OCI-LY3 (cell line): ENCODE data around the gene DEPP1.

Experiments used
- H2AFZ ChIP-seq: fragments of 200-600, 300-600 bp; shearing (Covaris generic); 2 replicates; pipeline ENCODE4 v1.6.0; 2014; ENCODE audit warnings: antibody characterized with exemption, low read depth, low read length
- H3K27ac ChIP-seq: fragments of 200-600, 300-600 bp; sonication (generic); 2 replicates; pipeline ENCODE4 v1.5.1; 2014; ENCODE audit warnings: mild to moderate bottlenecking, low read length, moderate library complexity, mixed read lengths
- H3K27me3 ChIP-seq: fragments of 200-600, 300-600 bp; sonication (generic); 2 replicates; pipeline ENCODE4 v1.6.1; 2014; ENCODE audit warnings: low read depth, low read length, mixed read lengths
- H3K36me3 ChIP-seq: fragments of 200-600, 300-600 bp; sonication (generic); replicated peaks from 2 replicates; pipeline ENCODE3; 2014; ENCODE audit warnings: low read depth, low read length, mixed read lengths
- H3K4me1 ChIP-seq: fragments of 300-600, 200-600 bp; sonication (generic); 2 replicates; pipeline ENCODE4 v1.6.1; 2014; ENCODE audit warnings: low read length, mixed read lengths
- H3K4me2 ChIP-seq: fragments of 200-600, 300-600 bp; sonication (generic); 2 replicates; pipeline ENCODE4 v1.6.1; 2014; ENCODE audit warnings: low read length, mixed read lengths
- H3K4me3 ChIP-seq: fragments of 300-600, 200-600 bp; sonication (generic); 2 replicates; pipeline ENCODE4 v1.5.1; 2014; ENCODE audit warnings: antibody characterized with exemption, mild to moderate bottlenecking, low read length, moderate library complexity
- H3K79me2 ChIP-seq: fragments of 300-600, 200-600 bp; shearing (Covaris generic); 2 replicates; pipeline ENCODE4 v1.6.1; 2014; ENCODE audit warnings: mild to moderate bottlenecking, low read length, mixed read lengths
- H3K9ac ChIP-seq: fragments of 300-600, 200-600 bp; shearing (Covaris generic); 2 replicates; pipeline ENCODE4 v1.6.0; 2014; ENCODE audit warnings: mild to moderate bottlenecking, low read length, moderate library complexity
- H3K9me3 ChIP-seq: fragments of 200-600, 300-600 bp; shearing (Covaris generic); 2 replicates; pipeline ENCODE4 v1.6.1; 2014; ENCODE audit warnings: low read length, mixed read lengths; ENCODE audit not compliant: insufficient read depth
- H4K20me1 ChIP-seq: fragments of 200-600, 300-600 bp; sonication (generic); 2 replicates; pipeline ENCODE4 v1.6.1; 2016; ENCODE audit warnings: low read length, mixed read lengths; ENCODE audit not compliant: insufficient read depth
- CTCF ChIP-seq: fragments of 200-600, 300-600 bp; sonication (generic); IDR thresholded peaks from 2 replicates; pipeline ENCODE4 v1.5.1; 2014; ENCODE audit warnings: antibody characterized with exemption, low read length, low read depth
- EZH2phosphoT487 ChIP-seq: fragments of 200-600 bp; shearing (Covaris generic); IDR thresholded peaks from 2 replicates; pipeline ENCODE4 v1.6.1; 2018; ENCODE audit warnings: antibody characterized with exemption, mixed run types, low read depth

DEPP1 gene

GRCh38 chr10:44934416-44935200 lies 44.0 kb downstream of the DEPP1 start:
- H3K27ac ChIP-seq = no peak overlapping the region
- no peak overlapping the region for H3K4me2 ChIP-seq

GRCh38 chr10:44933451-44934321 lies 44.9 kb downstream of the DEPP1 start:
- Histone ChIP-seq H3K27ac (no peak overlapping the region), H4K20me1 (no peaks in the 10 kb centered on the region), H3K4me3 (no peak overlapping the region), H3K9me3 (no peaks in the 10 kb centered on the region), H3K36me3 (no peaks in the 10 kb centered on the region), H2AFZ (no peak overlapping the region), H3K4me2 (no peak overlapping the region), H3K27me3 (no peaks in the 10 kb centered on the region), H3K4me1 (peaks cover 14% of the 10 kb centered on the region), H3K79me2 (no peaks in the 10 kb centered on the region), H3K9ac (no peak overlapping the region)
- TF ChIP-seq EZH2phosphoT487 (no peak), CTCF (no peak)

More at GRCh38 chr10:44934416-44935200, 44.0 kb downstream of the DEPP1 start:
- no peaks in the 10 kb centered on the region for H3K27me3 ChIP-seq
- no peaks in the 10 kb centered on the region for H3K79me2 ChIP-seq
- no peak overlapping the region for H3K4me3 ChIP-seq
- no peaks in the 10 kb centered on the region for H3K36me3 ChIP-seq
- no peaks in the 10 kb centered on the region for H4K20me1 ChIP-seq
- H3K9ac ChIP-seq = no peak overlapping the region
- H2AFZ ChIP-seq = no peak overlapping the region
- peaks cover 20% of the 10 kb centered on the region for H3K4me1 ChIP-seq
- H3K9me3 ChIP-seq = no peaks in the 10 kb centered on the region
- TF ChIP-seq EZH2phosphoT487 = no peak

GRCh38 chr10:44932517-44933450 lies 45.8 kb downstream of the DEPP1 start:
- Histone ChIP-seq H3K4me2 (no peak overlapping the region), H3K9ac (no peak overlapping the region), H2AFZ (no peak overlapping the region)

More at GRCh38 chr10:44932517-44933450, 45.8 kb downstream of the DEPP1 start:
- Histone ChIP-seq H3K9me3 (no peaks in the 10 kb centered on the region), H3K4me3 (no peak overlapping the region), H3K27ac (no peak overlapping the region), H3K27me3 (no peaks in the 10 kb centered on the region), H3K36me3 (no peaks in the 10 kb centered on the region), H3K4me1 (peaks cover 14% of the 10 kb centered on the region), H4K20me1 (no peaks in the 10 kb centered on the region), H3K79me2 (no peaks in the 10 kb centered on the region)
- TF ChIP-seq CTCF = peak; percentile 80
- no peak for TF ChIP-seq EZH2phosphoT487
